Nephron progenitor cell (in vitro differentiated cells): ENCODE data around the gene PSMD6.

Experiments
- DNase-seq: peaks from one replicate; pipeline ENCODE4 v3.0.0; 2021
- H3K27ac Mint-ChIP-seq: 2 replicates; pipeline ENCODE4 v1.8.0; 2021; ENCODE audit warnings: mild to moderate bottlenecking, moderate library complexity, mixed read lengths
- H3K27me3 Mint-ChIP-seq: 2 replicates; pipeline ENCODE4 v1.8.0; 2021; ENCODE audit warnings: mild to moderate bottlenecking, low read depth, mixed read lengths; ENCODE audit not compliant: poor library complexity
- H3K36me3 Mint-ChIP-seq: 2 replicates; pipeline ENCODE4 v1.8.0; 2021; ENCODE audit warnings: low read depth, mixed read lengths
- H3K4me1 Mint-ChIP-seq: 2 replicates; pipeline ENCODE4 v1.8.0; 2021; ENCODE audit warnings: mixed read lengths
- H3K4me3 Mint-ChIP-seq: 2 replicates; pipeline ENCODE4 v1.8.0; 2021; ENCODE audit warnings: mild to moderate bottlenecking, moderate library complexity, mixed read lengths
- H3K9me3 Mint-ChIP-seq: 2 replicates; pipeline ENCODE4 v1.8.0; 2021; ENCODE audit warnings: mild to moderate bottlenecking, moderate library complexity, mixed read lengths
- TF ChIP-seq, protein P1 (sequence below): fragments of 200-600 bp; sonication (generic); IDR thresholded peaks from 2 replicates; pipeline ENCODE4 v1.5.0; 2021; ENCODE audit warnings: antibody characterized with exemption

PSMD6 gene

DNA sequence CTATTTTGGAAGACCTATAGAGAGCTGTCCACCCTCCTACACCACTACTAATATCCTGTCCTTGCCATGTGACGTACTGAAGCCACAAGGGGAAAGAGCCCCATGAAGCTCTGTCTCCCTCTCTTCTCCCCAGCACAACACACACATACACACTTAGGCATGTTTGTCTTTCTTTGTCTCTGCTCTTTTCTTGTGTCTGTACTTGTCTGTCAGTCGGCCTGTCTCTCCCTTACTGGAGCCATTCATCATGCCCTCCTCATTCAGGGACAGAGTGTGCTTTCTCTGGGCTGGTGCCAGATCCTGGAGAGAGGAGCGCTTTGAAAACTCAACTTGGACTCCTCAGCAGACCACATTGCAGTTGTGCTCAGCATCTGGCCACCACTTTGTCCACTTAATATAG lies 47.6 kb downstream of the PSMD6 start:
- Mint-ChIP-seq H3K27ac (peak overlapping the region; percentile 1), H3K4me3 (no peak overlapping the region)
- TF ChIP-seq, protein P1, sequence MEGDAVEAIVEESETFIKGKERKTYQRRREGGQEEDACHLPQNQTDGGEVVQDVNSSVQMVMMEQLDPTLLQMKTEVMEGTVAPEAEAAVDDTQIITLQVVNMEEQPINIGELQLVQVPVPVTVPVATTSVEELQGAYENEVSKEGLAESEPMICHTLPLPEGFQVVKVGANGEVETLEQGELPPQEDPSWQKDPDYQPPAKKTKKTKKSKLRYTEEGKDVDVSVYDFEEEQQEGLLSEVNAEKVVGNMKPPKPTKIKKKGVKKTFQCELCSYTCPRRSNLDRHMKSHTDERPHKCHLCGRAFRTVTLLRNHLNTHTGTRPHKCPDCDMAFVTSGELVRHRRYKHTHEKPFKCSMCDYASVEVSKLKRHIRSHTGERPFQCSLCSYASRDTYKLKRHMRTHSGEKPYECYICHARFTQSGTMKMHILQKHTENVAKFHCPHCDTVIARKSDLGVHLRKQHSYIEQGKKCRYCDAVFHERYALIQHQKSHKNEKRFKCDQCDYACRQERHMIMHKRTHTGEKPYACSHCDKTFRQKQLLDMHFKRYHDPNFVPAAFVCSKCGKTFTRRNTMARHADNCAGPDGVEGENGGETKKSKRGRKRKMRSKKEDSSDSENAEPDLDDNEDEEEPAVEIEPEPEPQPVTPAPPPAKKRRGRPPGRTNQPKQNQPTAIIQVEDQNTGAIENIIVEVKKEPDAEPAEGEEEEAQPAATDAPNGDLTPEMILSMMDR = no peak

GRCh38 chr3:63974451-63974850 lies 48.8 kb downstream of the PSMD6 start:
- Mint-ChIP-seq H3K9me3 (no peaks in the 10 kb centered on the region), H3K36me3 (peaks cover 17% of the 10 kb centered on the region), H3K27me3 (no peaks in the 10 kb centered on the region), H3K27ac (no peak overlapping the region), H3K4me3 (no peak overlapping the region), H3K4me1 (peaks cover 81% of the 10 kb centered on the region)
- no peak for DNase-seq
- TF ChIP-seq, protein P1 = no peak

More for the DNA sequence above, 47.6 kb downstream of the PSMD6 start:
- DNase-seq = no peak
- H3K9me3 Mint-ChIP-seq = no peaks in the 10 kb centered on the region
- peaks cover 24% of the 10 kb centered on the region for H3K36me3 Mint-ChIP-seq
- no peaks in the 10 kb centered on the region for H3K27me3 Mint-ChIP-seq
- H3K4me1 Mint-ChIP-seq = peaks cover 77% of the 10 kb centered on the region

- DNase-seq = no peak
- Mint-ChIP-seq H3K4me3 (no peak overlapping the region), H3K4me1 (peaks cover 81% of the 10 kb centered on the region), H3K27me3 (no peaks in the 10 kb centered on the region), H3K36me3 (peaks cover 17% of the 10 kb centered on the region), H3K9me3 (no peaks in the 10 kb centered on the region), H3K27ac (peak overlapping the region; percentile 82)
- TF ChIP-seq, protein P1 = no peak
Measured at GRCh38 chr3:63973406-63973805, 49.9 kb downstream of the PSMD6 start.

DNA sequence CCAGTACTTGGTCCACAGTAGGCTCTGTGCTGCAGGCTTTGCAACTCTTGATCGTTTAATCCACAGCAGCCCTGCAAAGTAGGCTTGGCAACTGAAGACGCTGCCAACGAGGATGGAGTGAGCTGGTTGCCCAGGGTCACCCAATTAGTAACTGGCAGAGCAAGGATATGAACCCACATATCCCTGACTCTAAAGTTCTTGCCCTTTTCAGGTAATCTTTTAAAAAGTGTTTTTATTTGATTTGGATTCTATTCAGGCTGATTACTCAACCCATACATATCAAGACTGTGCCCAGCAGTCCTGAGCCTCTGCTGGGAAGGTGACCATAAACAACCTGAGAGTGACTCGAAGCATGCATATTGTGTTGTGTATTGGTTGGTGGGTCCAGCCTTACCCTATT lies 50.3 kb downstream of the PSMD6 start:
- Mint-ChIP-seq H3K4me3 (no peak overlapping the region), H3K4me1 (peaks cover 81% of the 10 kb centered on the region), H3K9me3 (no peaks in the 10 kb centered on the region), H3K36me3 (peaks cover 17% of the 10 kb centered on the region), H3K27me3 (no peaks in the 10 kb centered on the region), H3K27ac (no peak overlapping the region)
- DNase-seq = no peak
- TF ChIP-seq, protein P1 = no peak

- TF ChIP-seq, protein P1 = no peak
- no peaks in the 10 kb centered on the region for H3K9me3 Mint-ChIP-seq
- DNase-seq = no peak
- no peak overlapping the region for H3K4me3 Mint-ChIP-seq
- H3K4me1 Mint-ChIP-seq = peaks cover 82% of the 10 kb centered on the region
- H3K36me3 Mint-ChIP-seq = peaks cover 17% of the 10 kb centered on the region
- peak overlapping the region; percentile 82 for H3K27ac Mint-ChIP-seq
- no peaks in the 10 kb centered on the region for H3K27me3 Mint-ChIP-seq
Measured at GRCh38 chr3:63972196-63972595, 51.1 kb downstream of the PSMD6 start.

DNA sequence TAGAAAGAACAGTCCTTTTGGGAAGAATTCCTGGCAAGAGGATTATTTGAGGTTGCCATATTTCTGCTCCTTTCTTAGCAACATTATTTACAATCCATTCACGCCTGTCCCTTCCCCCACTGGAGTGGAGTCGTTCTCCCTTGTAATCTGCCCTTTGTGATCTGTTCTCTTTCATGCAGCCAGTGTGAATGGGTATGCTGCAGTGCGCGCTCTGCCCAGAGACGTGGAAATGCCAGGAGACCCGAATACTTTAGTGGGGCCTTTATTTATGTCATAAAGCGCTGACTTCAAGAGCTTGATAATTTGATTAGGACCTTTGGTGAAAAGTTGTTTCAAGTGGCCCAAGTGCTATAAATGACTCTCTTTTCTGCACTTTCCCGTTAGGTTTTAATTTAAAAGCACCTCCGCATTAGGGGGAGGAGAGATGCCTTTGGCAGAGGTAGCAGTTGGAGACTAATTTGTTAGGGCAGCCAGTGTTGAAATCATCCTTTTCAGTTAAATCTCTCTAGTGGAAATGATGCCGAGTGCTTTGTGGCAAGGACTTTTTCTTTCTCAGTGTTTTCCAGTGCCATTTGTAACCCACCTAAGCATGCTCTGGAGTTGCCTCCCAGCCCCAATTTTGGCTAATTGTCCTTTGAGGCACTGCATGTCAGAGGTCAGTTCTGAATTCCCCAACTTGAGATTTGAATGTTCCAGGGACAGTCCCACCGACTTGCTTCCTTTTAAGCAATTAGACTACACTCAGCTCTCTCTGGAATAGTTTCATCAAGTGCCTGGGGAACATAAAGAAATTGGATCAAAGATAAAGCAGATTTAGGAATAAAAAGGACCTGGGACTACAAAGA lies 52.4 kb downstream of the PSMD6 start:
- H3K4me3 Mint-ChIP-seq = peak overlapping the region; percentile 54
- H3K4me1 Mint-ChIP-seq = peaks cover 82% of the 10 kb centered on the region
- peaks cover 17% of the 10 kb centered on the region for H3K36me3 Mint-ChIP-seq
- peak overlapping the region; percentile 95 for H3K27ac Mint-ChIP-seq
- DNase-seq = no peak
- H3K9me3 Mint-ChIP-seq = no peaks in the 10 kb centered on the region
- no peaks in the 10 kb centered on the region for H3K27me3 Mint-ChIP-seq
- TF ChIP-seq, protein P1 = no peak
